Measurements from ENCODE around the gene PACS1.

The PACS1 gene

DNA sequence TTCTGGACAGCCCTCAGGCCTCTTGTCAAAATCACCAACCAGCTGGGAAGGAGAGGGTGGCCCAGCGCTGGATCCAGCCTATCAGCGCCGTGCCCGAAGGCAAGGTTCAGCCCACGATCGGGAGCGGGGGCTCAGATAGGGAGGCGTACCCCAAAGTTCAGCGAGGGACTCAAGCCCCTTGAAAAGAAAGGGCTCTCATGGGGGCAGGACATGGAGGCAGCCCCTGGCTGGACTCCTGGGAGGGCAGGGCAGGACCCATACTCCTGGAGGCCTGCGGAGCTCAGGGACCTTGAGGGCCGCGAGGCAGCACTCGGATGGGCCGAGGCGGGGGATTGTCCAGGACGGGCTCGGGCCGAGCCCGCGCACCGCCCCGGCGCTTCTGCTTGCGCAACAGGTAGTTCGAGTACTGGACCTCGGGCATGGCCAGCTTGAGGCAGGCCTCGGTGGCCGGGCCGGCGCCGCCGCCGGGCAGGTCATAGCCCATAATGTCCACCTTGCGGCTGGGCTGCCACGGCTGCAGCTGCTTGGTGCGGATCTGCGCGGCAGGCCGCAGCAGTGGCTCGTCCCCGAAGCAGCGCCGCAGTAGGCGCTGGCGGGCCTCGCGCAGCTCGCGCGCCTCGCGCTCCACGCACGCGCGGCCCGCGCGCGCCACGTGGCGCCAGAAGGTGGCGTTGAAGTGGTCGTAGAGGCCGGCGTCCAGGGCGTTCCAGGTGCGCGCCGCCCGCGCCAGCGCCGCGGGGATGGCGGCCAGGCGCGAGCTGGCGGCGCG is 27.7 kb upstream of the PACS1 start:
- 96% methylated on average over 81 of the region's 81 CpGs for WGBS
- Histone ChIP-seq H3K36me3 (ENCODE audit: insufficient read depth, low read length) (peaks cover 25% of the 10 kb centered on the region), H3K4me1 (ENCODE audit: insufficient read depth, low read length) (no peaks in the 10 kb centered on the region), H3K27me3 (ENCODE audit: insufficient read depth, low read length) (no peaks in the 10 kb centered on the region), H3K9ac (ENCODE audit: low read depth, low read length) (no peak overlapping the region), H3K27ac (ENCODE audit: low read depth, low read length) (no peak overlapping the region), H3K4me3 (ENCODE audit: low read length) (no peak overlapping the region), H3K9me3 (ENCODE audit: insufficient read depth, low read depth, low read length) (no peaks in the 10 kb centered on the region)

DNA sequence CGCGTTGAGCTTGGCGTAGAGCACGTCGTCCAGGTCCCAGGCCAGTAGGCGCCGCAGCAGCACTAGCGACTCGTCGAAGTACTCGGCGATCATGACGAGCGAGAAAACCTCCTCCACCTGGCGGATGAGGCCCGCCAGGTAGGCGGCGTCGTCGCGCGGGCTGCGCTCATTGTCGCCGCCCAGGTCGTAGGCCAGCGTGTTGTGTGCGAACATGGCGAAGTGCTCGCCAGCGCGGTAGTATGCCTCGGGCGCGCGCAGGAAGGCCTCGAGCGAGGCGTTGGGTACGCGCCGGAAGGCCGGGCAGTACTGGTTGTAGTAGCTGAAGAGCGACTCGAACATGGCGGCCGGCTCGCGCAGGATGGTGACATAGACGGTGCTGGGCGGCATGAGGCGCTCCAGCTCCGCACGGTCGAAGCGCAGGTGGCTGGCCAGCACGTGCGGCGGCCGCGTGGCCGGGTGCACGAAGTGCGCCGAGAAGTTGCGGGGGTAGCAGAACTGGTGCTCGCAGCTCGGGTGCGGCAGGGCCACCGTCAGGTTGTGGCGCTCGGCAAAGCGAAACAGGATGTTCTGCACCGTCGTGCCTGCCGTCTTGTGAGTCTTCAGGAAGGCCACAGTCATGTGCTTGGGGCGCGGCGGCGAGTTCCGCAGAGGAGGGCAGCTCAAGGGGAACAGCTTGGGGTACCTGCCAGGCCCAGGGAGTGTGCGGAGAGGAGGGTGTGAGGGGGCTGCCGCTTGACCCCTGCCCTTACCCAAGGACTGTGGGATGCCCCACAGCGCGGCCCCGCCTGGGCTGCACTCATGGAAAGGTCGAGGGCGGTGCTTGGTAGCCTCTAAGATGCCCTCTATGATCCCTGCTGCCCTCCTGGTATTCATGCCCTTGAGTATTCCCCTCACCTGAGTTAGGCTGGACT is 26.8 kb upstream of the PACS1 start:
- H3K9me3 ChIP-seq (ENCODE audit: insufficient read depth, low read depth, low read length): no peaks in the 10 kb centered on the region
- no peaks in the 10 kb centered on the region for H3K27me3 ChIP-seq (ENCODE audit: insufficient read depth, low read length)
- peaks cover 25% of the 10 kb centered on the region for H3K36me3 ChIP-seq (ENCODE audit: insufficient read depth, low read length)
- H3K27ac ChIP-seq (ENCODE audit: low read depth, low read length): no peak overlapping the region
- 0 out of 2 replicates have a peak, but pooled peaks cover 5% of the 10 kb centered on the region for H3K4me1 ChIP-seq (ENCODE audit: insufficient read depth, low read length)
- no peak overlapping the region for H3K4me3 ChIP-seq (ENCODE audit: low read length)
- H3K9ac ChIP-seq (ENCODE audit: low read depth, low read length): no peak overlapping the region
- WGBS: 96% methylated on average over 88 of the region's 88 CpGs

DNA sequence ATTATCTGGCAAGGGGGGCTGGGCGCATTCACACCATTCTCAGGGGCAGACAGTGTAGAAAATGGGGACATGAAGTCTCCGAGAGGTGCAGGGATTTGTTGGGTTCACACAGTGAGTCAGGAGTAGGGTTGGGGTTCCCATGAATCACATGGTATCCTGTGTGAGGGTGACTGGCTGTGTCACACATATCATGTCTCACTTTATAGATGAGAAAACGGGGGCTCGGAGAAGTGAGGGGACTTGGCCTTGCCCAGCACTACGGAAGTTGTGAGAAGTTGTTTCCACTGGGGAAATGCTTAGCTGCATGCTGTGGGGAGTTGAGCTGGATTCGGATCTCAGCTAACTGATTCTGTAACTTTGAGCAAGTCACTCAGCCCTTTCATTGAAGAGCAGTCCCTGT is 25.3 kb upstream of the PACS1 start:
- Histone ChIP-seq H3K27me3 (ENCODE audit: insufficient read depth, low read length) (no peaks in the 10 kb centered on the region), H3K36me3 (ENCODE audit: insufficient read depth, low read length) (peaks cover 25% of the 10 kb centered on the region), H3K9me3 (ENCODE audit: insufficient read depth, low read depth, low read length) (no peaks in the 10 kb centered on the region), H3K9ac (ENCODE audit: low read depth, low read length) (no peak overlapping the region), H3K4me1 (ENCODE audit: insufficient read depth, low read length) (peaks cover 11% of the 10 kb centered on the region), H3K27ac (ENCODE audit: low read depth, low read length) (no peak overlapping the region), H3K4me3 (ENCODE audit: low read length) (no peak overlapping the region)
- 79% methylated on average over 6 of the region's 6 CpGs for WGBS

DNA sequence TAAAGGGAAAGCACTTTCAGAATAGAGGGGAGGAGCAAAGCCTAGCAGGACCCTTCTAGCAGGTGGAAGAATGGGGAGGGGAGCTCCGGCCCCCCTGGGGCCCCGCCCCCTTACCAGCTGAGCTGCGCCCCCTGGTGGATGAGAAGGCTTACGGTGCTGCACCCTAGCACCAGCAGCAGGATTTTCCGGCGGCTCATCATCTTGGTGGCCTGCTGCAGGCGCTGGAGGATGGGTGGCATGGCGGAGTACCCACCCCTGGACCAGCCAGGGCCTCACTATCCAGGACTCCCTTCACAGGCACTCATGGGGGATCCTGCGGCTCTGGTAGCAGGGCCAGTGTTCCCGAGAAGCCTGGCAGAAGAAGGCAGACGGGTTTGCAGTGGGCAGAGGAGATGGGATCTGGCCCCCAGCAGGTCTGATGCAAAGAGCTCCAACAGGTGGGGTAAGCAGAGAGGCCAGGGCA is 24.9 kb upstream of the PACS1 start:
- Histone ChIP-seq H3K9ac (ENCODE audit: low read depth, low read length) (no peak overlapping the region), H3K9me3 (ENCODE audit: insufficient read depth, low read depth, low read length) (no peaks in the 10 kb centered on the region), H3K4me1 (ENCODE audit: insufficient read depth, low read length) (peaks cover 11% of the 10 kb centered on the region), H3K27ac (ENCODE audit: low read depth, low read length) (no peak overlapping the region), H3K27me3 (ENCODE audit: insufficient read depth, low read length) (no peaks in the 10 kb centered on the region), H3K4me3 (ENCODE audit: low read length) (no peak overlapping the region), H3K36me3 (ENCODE audit: insufficient read depth, low read length) (peaks cover 25% of the 10 kb centered on the region)
- 26% methylated on average over 11 of the region's 11 CpGs for WGBS

- H3K9ac ChIP-seq (ENCODE audit: low read depth, low read length): no peak overlapping the region
- no peak overlapping the region for H3K27ac ChIP-seq (ENCODE audit: low read depth, low read length)
- no peaks in the 10 kb centered on the region for H3K27me3 ChIP-seq (ENCODE audit: insufficient read depth, low read length)
- peaks cover 22% of the 10 kb centered on the region for H3K4me1 ChIP-seq (ENCODE audit: insufficient read depth, low read length)
- H3K4me3 ChIP-seq (ENCODE audit: low read length): no peak overlapping the region
- 85% methylated on average over 3 of the region's 3 CpGs for WGBS
- H3K9me3 ChIP-seq (ENCODE audit: insufficient read depth, low read depth, low read length): no peaks in the 10 kb centered on the region
- H3K36me3 ChIP-seq (ENCODE audit: insufficient read depth, low read length): peaks cover 20% of the 10 kb centered on the region
Observed at GRCh38 chr11:66046901-66047300, 23.2 kb upstream of the PACS1 start.

- Histone ChIP-seq H3K27ac (ENCODE audit: low read depth, low read length) (no peak overlapping the region), H3K9ac (ENCODE audit: low read depth, low read length) (0 out of 2 replicates have a peak overlapping the region, but pooled peaks have one; percentile 17), H3K4me3 (ENCODE audit: low read length) (peak overlapping the region; percentile 73), H3K4me1 (ENCODE audit: insufficient read depth, low read length) (peaks cover 22% of the 10 kb centered on the region), H3K9me3 (ENCODE audit: insufficient read depth, low read depth, low read length) (no peaks in the 10 kb centered on the region), H3K27me3 (ENCODE audit: insufficient read depth, low read length) (no peaks in the 10 kb centered on the region), H3K36me3 (ENCODE audit: insufficient read depth, low read length) (peaks cover 15% of the 10 kb centered on the region)
- 87% methylated on average over 11 of the region's 11 CpGs for WGBS
Observed at GRCh38 chr11:66047541-66048365, 22.3 kb upstream of the PACS1 start.

- Histone ChIP-seq H3K36me3 (ENCODE audit: insufficient read depth, low read length) (peaks cover 15% of the 10 kb centered on the region), H3K27me3 (ENCODE audit: insufficient read depth, low read length) (no peaks in the 10 kb centered on the region), H3K9me3 (ENCODE audit: insufficient read depth, low read depth, low read length) (no peaks in the 10 kb centered on the region), H3K4me1 (ENCODE audit: insufficient read depth, low read length) (peaks cover 25% of the 10 kb centered on the region), H3K27ac (ENCODE audit: low read depth, low read length) (no peak within 1 kb of the TSS), H3K9ac (ENCODE audit: low read depth, low read length) (peak within 1 kb of the TSS; percentile 63), H3K4me3 (ENCODE audit: low read length) (peak within 1 kb of the TSS; percentile 73)
- 1% methylated on average over 30 of the region's 39 CpGs for WGBS
Observed at GRCh38 chr11:66048547-66049323, 21.3 kb upstream of the PACS1 start, which contains the start of gene GAL3ST3. GAL3ST3 (minus strand) TSS chr11:66049161; CDS start chr11:66045415, 3,746 bp downstream.

DNA sequence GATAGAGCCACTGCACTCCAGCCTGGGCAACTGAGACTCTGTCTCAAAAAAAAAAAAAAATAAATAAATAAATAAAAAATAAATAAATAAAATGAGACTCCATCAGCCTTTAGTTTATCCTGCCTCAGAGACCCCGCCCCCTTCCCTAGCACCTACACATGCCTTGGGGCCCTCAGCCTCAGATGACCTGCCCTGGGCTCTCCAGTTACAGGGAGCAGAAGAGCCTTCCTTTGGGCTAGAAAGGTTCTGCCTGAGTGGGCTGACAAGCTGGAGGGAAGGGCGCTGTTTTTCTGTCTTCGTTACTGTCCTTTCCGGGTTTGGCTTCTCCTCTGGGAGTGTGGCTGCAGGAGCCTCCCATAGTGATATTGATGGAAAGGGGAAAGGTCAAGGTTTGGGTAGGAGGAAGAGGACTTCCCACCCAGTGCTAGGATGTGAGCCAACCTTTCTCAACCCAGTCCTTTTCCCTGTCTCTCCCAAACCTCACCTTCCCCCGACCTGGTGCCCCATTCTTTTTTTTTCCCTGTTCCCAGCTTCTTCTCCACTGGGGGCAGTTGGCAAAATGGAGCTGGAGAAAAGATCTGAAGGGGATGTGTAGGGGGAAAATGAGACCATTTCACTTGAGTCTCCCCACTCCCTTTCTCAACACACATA is 19.4 kb upstream of the PACS1 start:
- Histone ChIP-seq H3K27me3 (ENCODE audit: insufficient read depth, low read length) (no peaks in the 10 kb centered on the region), H3K27ac (ENCODE audit: low read depth, low read length) (peak overlapping the region; percentile 95), H3K9me3 (ENCODE audit: insufficient read depth, low read depth, low read length) (no peaks in the 10 kb centered on the region), H3K4me3 (ENCODE audit: low read length) (peak overlapping the region; percentile 98), H3K9ac (ENCODE audit: low read depth, low read length) (peak overlapping the region; percentile 80; the same call in 1 of the 2 replicates), H3K4me1 (ENCODE audit: insufficient read depth, low read length) (peaks cover 25% of the 10 kb centered on the region), H3K36me3 (ENCODE audit: insufficient read depth, low read length) (peaks cover 23% of the 10 kb centered on the region)
- 78% methylated on average over 5 of the region's 5 CpGs for WGBS

DNA sequence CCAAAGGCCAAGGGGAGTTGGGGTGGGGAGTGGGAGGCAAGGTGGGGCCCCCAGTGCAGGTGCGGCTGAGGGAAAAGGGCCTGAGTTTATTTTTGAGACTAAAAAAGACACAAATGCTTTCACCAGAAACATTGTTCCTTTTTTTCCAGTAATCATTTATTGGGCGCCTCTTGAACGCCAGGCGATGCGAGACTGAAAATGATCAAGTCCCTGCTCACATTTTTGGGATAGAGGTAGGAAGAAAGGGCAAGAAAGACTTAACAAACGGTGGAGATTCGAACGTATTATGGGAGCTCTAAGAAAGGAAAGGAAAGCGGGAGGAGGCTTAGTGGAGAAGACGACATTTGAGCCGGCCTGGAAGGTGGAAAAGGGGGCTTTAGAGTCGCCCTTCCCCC is 18.7 kb upstream of the PACS1 start:
- no peaks in the 10 kb centered on the region for H3K9me3 ChIP-seq (ENCODE audit: insufficient read depth, low read depth, low read length)
- H3K27me3 ChIP-seq (ENCODE audit: insufficient read depth, low read length): no peaks in the 10 kb centered on the region
- peak overlapping the region; percentile 95 for H3K27ac ChIP-seq (ENCODE audit: low read depth, low read length)
- 31% methylated on average over 12 of the region's 12 CpGs for WGBS
- H3K4me3 ChIP-seq (ENCODE audit: low read length): peak overlapping the region; percentile 98
- H3K4me1 ChIP-seq (ENCODE audit: insufficient read depth, low read length): peaks cover 25% of the 10 kb centered on the region
- H3K36me3 ChIP-seq (ENCODE audit: insufficient read depth, low read length): peaks cover 29% of the 10 kb centered on the region
- H3K9ac ChIP-seq (ENCODE audit: low read depth, low read length): peak overlapping the region; percentile 80
